HCT116 (cell line): Measurements from ENCODE around the gene SYCP2. TPM values are rescaled to one million over a fixed set of nuclear protein-coding genes. Genes with fewer than 3 reads are reported as not detected.

ENCODE experiments used
- ATAC-seq: fragments of 200-7000 bp; cut with Tn5 transposase; 2 replicates; pipeline ENCODE4 v1.9.1; 2020; ENCODE audit warnings: mild to moderate bottlenecking, moderate library complexity
- BruUV-seq: library from RNA; stranded (reverse); fragments of 400-500 nt; replicated peaks from 2 replicates; lab custom pipeline; 2021; lab: Mats Ljungman, UMichigan
- CTCF ChIA-PET: fragments of 300-600 bp; sonication (Branson Sonifier 250); formaldehyde crosslinking; loops from one replicate; lab custom pipeline; 2021; ENCODE audit warnings: antibody characterized with exemption; lab: Charles Lee
- POLR2A ChIA-PET: fragments of 300-600, 350-600 bp; sonication (Branson Sonifier 250); formaldehyde crosslinking; loops from one replicate; lab custom pipeline; 2021; ENCODE audit warnings: antibody characterized with exemption; lab: Charles Lee
- RAD21 ChIA-PET, 2 experiments: fragments of 300-600 bp; sonication (Branson Sonifier 250); formaldehyde crosslinking; loops; one replicate each; lab custom pipeline; 2023; ENCODE audit warnings: low total read pairs in 2 of 2; ENCODE audit not compliant: uncharacterized antibody in 2 of 2, unreplicated experiment in 2 of 2, low non-redundant PET in 1 of 2; lab: Charles Lee
- DNase-seq: peaks from one replicate; pipeline ENCODE4 v3.0.0-alpha.2; 2010; ENCODE audit warnings: low read depth, low spot score
- H2AFZ ChIP-seq: fragments of 200-600 bp; shearing (Covaris generic), sonication (generic); 2 replicates; pipeline ENCODE4 v1.6.1; 2017; ENCODE audit warnings: low read depth, mixed run types, mixed read lengths, antibody characterized with exemption, low read length; ENCODE audit not compliant: poor library complexity, severe bottlenecking
- H3K27ac ChIP-seq: 2 replicates; pipeline ENCODE4 v1.5.1; 2012; ENCODE audit warnings: low read depth, low read length
- H3K27me3 ChIP-seq: fragments of 200-600 bp; sonication (generic); 2 replicates; pipeline ENCODE4 v1.6.1; 2016; ENCODE audit warnings: mixed run types, low read length, mixed read lengths; ENCODE audit not compliant: insufficient read depth
- H3K36me3 ChIP-seq, 2 experiments: fragments of 200-500 bp in 1 of 2; fragments of 200-600 bp in 1 of 2; sonication (Bioruptor generic) in 1 of 2; sonication (generic) in 1 of 2; 2 replicates each; pipeline versions ENCODE4 v1.5.1 to v1.6.1; 2014 to 2016; ENCODE audit warnings: low read length in 2 of 2, inconsistent platforms in 1 of 2, mixed read lengths in 1 of 2, mixed run types in 1 of 2; ENCODE audit not compliant: insufficient read depth in 2 of 2, control insufficient read depth in 1 of 2
- H3K4me1 ChIP-seq, 2 experiments: fragments of 200-600 bp in 1 of 2; sonication (generic) in 1 of 2; 2 replicates each; pipeline versions ENCODE4 v1.5.1 to v1.6.1; 2012 to 2017; ENCODE audit warnings: low read length in 2 of 2, inconsistent platforms in 1 of 2, mild to moderate bottlenecking in 1 of 2, mixed read lengths in 1 of 2, mixed run types in 1 of 2, moderate library complexity in 1 of 2; ENCODE audit not compliant: insufficient read depth in 2 of 2, control insufficient read depth in 1 of 2
- H3K4me2 ChIP-seq: fragments of 200-600 bp; sonication (generic); 2 replicates; pipeline ENCODE4 v1.6.1; 2017; ENCODE audit warnings: mixed run types, low read length, mixed read lengths
- H3K4me3 ChIP-seq, 2 experiments: fragments of 200-600 bp in 1 of 2; sonication (generic) in 1 of 2; replicated peaks in 1 of 2; 2 replicates each; pipeline ENCODE4 v1.5.1; 2011 to 2016; ENCODE audit warnings: low read length in 2 of 2, control low read depth in 1 of 2, low read depth in 1 of 2, mild to moderate bottlenecking in 1 of 2, mixed read lengths in 1 of 2, mixed run types in 1 of 2
- H3K79me2 ChIP-seq: fragments of 200-600 bp; sonication (generic); 2 replicates; pipeline ENCODE4 v1.6.1; 2017; ENCODE audit warnings: mild to moderate bottlenecking, mixed run types, low read length, moderate library complexity, mixed read lengths; ENCODE audit not compliant: insufficient read depth
- H3K9ac ChIP-seq: fragments of 200-600 bp; sonication (generic); 2 replicates; pipeline ENCODE4 v1.6.1; 2016; ENCODE audit warnings: low read length, mixed read lengths
- H3K9me2 ChIP-seq: fragments of 200-600 bp; sonication (generic), shearing (Covaris generic); 2 replicates; pipeline ENCODE4 v1.6.1; 2017; ENCODE audit warnings: mixed run types, mild to moderate bottlenecking, moderate library complexity; ENCODE audit not compliant: insufficient read depth
- H3K9me3 ChIP-seq, 2 experiments: fragments of 200-500 bp in 1 of 2; fragments of 200-600 bp in 1 of 2; sonication (Bioruptor generic) in 1 of 2; sonication (generic) in 1 of 2; 2 replicates each; pipeline ENCODE4 v1.6.1; 2014 to 2017; ENCODE audit warnings: low read length in 2 of 2, mixed read lengths in 2 of 2, inconsistent platforms in 1 of 2, low read depth in 1 of 2, mild to moderate bottlenecking in 1 of 2, mixed run types in 1 of 2, moderate library complexity in 1 of 2; ENCODE audit not compliant: control insufficient read depth in 1 of 2, insufficient read depth in 1 of 2
- H4K20me1 ChIP-seq: fragments of 200-600 bp; sonication (generic), shearing (Covaris generic); 2 replicates; pipeline ENCODE4 v1.6.1; 2017; ENCODE audit warnings: mixed run types, mild to moderate bottlenecking, moderate library complexity; ENCODE audit not compliant: insufficient read depth
- CBX3 ChIP-seq: IDR thresholded peaks from 2 replicates; pipeline ENCODE4 v1.6.1; 2012; ENCODE audit warnings: low read depth
- EGR1 ChIP-seq: IDR thresholded peaks from 2 replicates; pipeline ENCODE4 v1.6.1; 2012; ENCODE audit warnings: low read depth
- SP1 ChIP-seq: IDR thresholded peaks from 2 replicates; pipeline ENCODE4 v1.6.1; 2012; ENCODE audit warnings: low read depth
- SRF ChIP-seq: IDR thresholded peaks from 2 replicates; pipeline ENCODE4 v1.6.1; 2012; ENCODE audit warnings: low read depth
- ZBTB33 ChIP-seq: IDR thresholded peaks from 2 replicates; pipeline ENCODE4 v1.6.1; 2011; ENCODE audit warnings: mild to moderate bottlenecking, low read length, moderate library complexity; ENCODE audit not compliant: insufficient replicate concordance; ENCODE audit errors: extremely low read depth
- intact Hi-C: fragments of 100-400 bp; cut with micrococcal nuclease; formaldehyde crosslinking; loops from 2 replicates; pipeline ENCODE4 v1.10.0; 2022
- total RNA-seq: library from RNA; stranded (reverse); gene quantifications from one replicate; pipeline ENCODE4 v1.2.1, GENCODE V29; 2021; ENCODE audit not compliant: unreplicated experiment
- TF ChIP-seq, protein P1 (sequence below), 3 experiments: fragments of 200-600 bp in 1 of 3; sonication (generic) in 1 of 3; IDR thresholded peaks in 2 of 3; conservative IDR thresholded peaks in 1 of 3; 2 replicates each; pipeline ENCODE4 v1.5.1; 2012 to 2017; ENCODE audit warnings: low read depth in 2 of 3, low read length in 2 of 3, antibody characterized with exemption in 1 of 3, borderline replicate concordance in 1 of 3, control low read depth in 1 of 3, mild to moderate bottlenecking in 1 of 3, mixed read lengths in 1 of 3, mixed run types in 1 of 3, moderate library complexity in 1 of 3; ENCODE audit not compliant: insufficient read depth in 1 of 3
- TF ChIP-seq, protein P2 (sequence below): IDR thresholded peaks from 2 replicates; pipeline ENCODE4 v1.6.1; 2012

SYCP2 gene
- total RNA-seq, 1 experiment from 2014 or later, result 0.59 TPM

- no peaks in the 10 kb centered on the region for H3K9me2 ChIP-seq
- ChIA-PET CTCF (interaction anchor here (3.9 kb wide), 1 partner anchor 100 kb away, joined by 27 read pairs; no protein-coding TSS in a partner anchor), RAD21 (no interaction called here), POLR2A (no interaction called here)
- no peak overlapping the region for H3K4me2 ChIP-seq
- ATAC-seq (no peak), DNase-seq (no peak)
- no peaks in the 10 kb centered on the region for H3K9me3 ChIP-seq
- TF ChIP-seq ZBTB33 (no peak), SP1 (no peak), SRF (no peak), EGR1 (no peak), CBX3 (no peak)
- TF ChIP-seq, protein P1, sequence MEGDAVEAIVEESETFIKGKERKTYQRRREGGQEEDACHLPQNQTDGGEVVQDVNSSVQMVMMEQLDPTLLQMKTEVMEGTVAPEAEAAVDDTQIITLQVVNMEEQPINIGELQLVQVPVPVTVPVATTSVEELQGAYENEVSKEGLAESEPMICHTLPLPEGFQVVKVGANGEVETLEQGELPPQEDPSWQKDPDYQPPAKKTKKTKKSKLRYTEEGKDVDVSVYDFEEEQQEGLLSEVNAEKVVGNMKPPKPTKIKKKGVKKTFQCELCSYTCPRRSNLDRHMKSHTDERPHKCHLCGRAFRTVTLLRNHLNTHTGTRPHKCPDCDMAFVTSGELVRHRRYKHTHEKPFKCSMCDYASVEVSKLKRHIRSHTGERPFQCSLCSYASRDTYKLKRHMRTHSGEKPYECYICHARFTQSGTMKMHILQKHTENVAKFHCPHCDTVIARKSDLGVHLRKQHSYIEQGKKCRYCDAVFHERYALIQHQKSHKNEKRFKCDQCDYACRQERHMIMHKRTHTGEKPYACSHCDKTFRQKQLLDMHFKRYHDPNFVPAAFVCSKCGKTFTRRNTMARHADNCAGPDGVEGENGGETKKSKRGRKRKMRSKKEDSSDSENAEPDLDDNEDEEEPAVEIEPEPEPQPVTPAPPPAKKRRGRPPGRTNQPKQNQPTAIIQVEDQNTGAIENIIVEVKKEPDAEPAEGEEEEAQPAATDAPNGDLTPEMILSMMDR (IDR thresholded peaks at IDR 0.05 in 2 of 3, conservative IDR thresholded peaks at IDR 0.05 in 1 of 3; ENCODE audit: borderline replicate concordance in 1 of 3, insufficient read depth in 1 of 3, low read depth in 2 of 3, low read length in 2 of 3), result no peak
- TF ChIP-seq, protein P2, sequence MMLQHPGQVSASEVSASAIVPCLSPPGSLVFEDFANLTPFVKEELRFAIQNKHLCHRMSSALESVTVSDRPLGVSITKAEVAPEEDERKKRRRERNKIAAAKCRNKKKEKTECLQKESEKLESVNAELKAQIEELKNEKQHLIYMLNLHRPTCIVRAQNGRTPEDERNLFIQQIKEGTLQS, result no peak
- peaks cover 0 to 5% of the 10 kb centered on the region in 2 experiments; a peak in 2 of 4 replicates for H3K36me3 ChIP-seq
- no peak overlapping the region for H2AFZ ChIP-seq
- H4K20me1 ChIP-seq, result no peaks in the 10 kb centered on the region
- no peaks in the 10 kb centered on the region for H3K27me3 ChIP-seq
- no peak overlapping the region for H3K27ac ChIP-seq
- H3K9ac ChIP-seq, result no peak overlapping the region
- H3K4me3 ChIP-seq, result no peak overlapping the region
- intact Hi-C loops, result loop anchor here (1.0 to 5.0 kb wide), 2 partner anchors 100 to 1947 kb away; no protein-coding TSS in a partner anchor
- no TSS peak for BruUV-seq
- no peaks in the 10 kb centered on the region for H3K4me1 ChIP-seq
- no peaks in the 10 kb centered on the region for H3K79me2 ChIP-seq
Observed at GRCh38 chr20:59949911-59950310, 16.5 kb upstream of the SYCP2 start.
